HG03575 (cell line): ENCODE results near the gene FBXO47.

Experiments
- ATAC-seq: cut with Tn5 transposase; IDR thresholded peaks from one replicate; pipeline ENCODE4 v1.9.1; 2021; ENCODE audit not compliant: unreplicated experiment, insufficient number of reproducible peaks, low FRiP score; ENCODE audit errors: extremely low read depth

The FBXO47 gene

GRCh38 chr17:38967290-38967738 is at the start of gene FBXO47:
FBXO47 (minus strand) TSS chr17:38967403; CDS start chr17:38963025, 4,378 bp downstream.
- no peak for ATAC-seq

GRCh38 chr17:39016193-39017153 is 49.3 kb upstream of the FBXO47 start:
- ATAC-seq: no peak

GRCh38 chr17:39015546-39015935 is 48.3 kb upstream of the FBXO47 start:
- ATAC-seq: no peak

- ATAC-seq: no peak
Observed at GRCh38 chr17:39014795-39015545, 47.8 kb upstream of the FBXO47 start.

GRCh38 chr17:39014044-39014794 is 47.0 kb upstream of the FBXO47 start:
- ATAC-seq: no peak

- no peak for ATAC-seq
Observed at GRCh38 chr17:39012725-39013124, 45.5 kb upstream of the FBXO47 start.

- ATAC-seq: no peak
Observed at GRCh38 chr17:39011907-39012468, 44.8 kb upstream of the FBXO47 start.

GRCh38 chr17:39009581-39010001 is 42.4 kb upstream of the FBXO47 start:
- no peak for ATAC-seq

- no peak for ATAC-seq
Observed at GRCh38 chr17:39008633-39009032, 41.4 kb upstream of the FBXO47 start.

GRCh38 chr17:39002991-39003715 is 36.0 kb upstream of the FBXO47 start:
- ATAC-seq: no peak

GRCh38 chr17:39001703-39002637 is 34.8 kb upstream of the FBXO47 start:
- no peak for ATAC-seq

- ATAC-seq: no peak
Observed at GRCh38 chr17:39000021-39000601, 32.9 kb upstream of the FBXO47 start.

- no peak for ATAC-seq
Observed at GRCh38 chr17:38996660-38997337, 29.6 kb upstream of the FBXO47 start.

- no peak for ATAC-seq
Observed at GRCh38 chr17:38994026-38994425, 26.8 kb upstream of the FBXO47 start.

- no peak for ATAC-seq
Observed at GRCh38 chr17:38984666-38985065, 17.5 kb upstream of the FBXO47 start.
